ENCODE measurements around the gene ZNF831.

The ZNF831 gene

GRCh38 chr20:59305908-59306655 is 142.5 kb downstream of the ZNF831 start:
- DNase-seq (ENCODE audit: low read depth), result no peak

GRCh38 chr20:59307270-59307669 is 143.6 kb downstream of the ZNF831 start:
- DNase-seq (ENCODE audit: low read depth), result no peak

Measured in HS-27A (cell line).